GM12878 (cell line): ENCODE results near the gene TAMALIN. TPM values are rescaled to one million over a fixed set of nuclear protein-coding genes. Genes with fewer than 3 reads are reported as not detected.

Experiments used
- BHLHE40 ChIP-seq, 2 experiments: fragments of 450-650 bp in 1 of 2; IDR thresholded peaks; 2 replicates each; pipeline ENCODE4 v1.6.1; 2011 to 2017; ENCODE audit warnings: low read depth in 2 of 2, borderline replicate concordance in 1 of 2, improper control_type of control experiment in 1 of 2, low read length in 1 of 2, mild to moderate bottlenecking in 1 of 2
- CHD2 ChIP-seq: IDR thresholded peaks from 2 replicates; pipeline ENCODE4 v1.6.1; 2011; ENCODE audit warnings: low read depth, low read length, improper control_type of control experiment, borderline replicate concordance
- CREM ChIP-seq: IDR thresholded peaks from 2 replicates; pipeline ENCODE4 v1.6.1; 2014; ENCODE audit warnings: antibody characterized with exemption, low read depth
- DPF2 ChIP-seq: fragments of 450-650 bp; IDR thresholded peaks from 2 replicates; pipeline ENCODE4 v1.6.1; 2017; ENCODE audit warnings: mild to moderate bottlenecking
- EGR1 ChIP-seq, 2 experiments: IDR thresholded peaks; 1 replicate in 1 of 2; 2 replicates in 1 of 2; pipeline ENCODE4 v1.6.1; 2011 to 2012; ENCODE audit warnings: low read depth in 2 of 2, low read length in 2 of 2, borderline replicate concordance in 1 of 2, mild to moderate bottlenecking in 1 of 2, moderate library complexity in 1 of 2
- FOXK2 ChIP-seq: fragments of 450-650 bp; IDR thresholded peaks from 2 replicates; pipeline ENCODE4 v1.6.1; 2017; ENCODE audit warnings: mild to moderate bottlenecking, moderate library complexity
- FOXM1 ChIP-seq: IDR thresholded peaks from 2 replicates; pipeline ENCODE4 v1.6.1; 2012; ENCODE audit warnings: low read depth, mild to moderate bottlenecking, inconsistent platforms, low read length, moderate library complexity
- IKZF1 ChIP-seq: fragments of 450-650 bp; conservative IDR thresholded peaks from 2 replicates; pipeline ENCODE4 v1.6.1; 2017; ENCODE audit warnings: antibody characterized with exemption, mild to moderate bottlenecking
- IKZF2 ChIP-seq, 2 experiments: fragments of 450-650 bp; IDR thresholded peaks; 2 replicates each; pipeline ENCODE4 v1.6.1; 2017; ENCODE audit warnings: mild to moderate bottlenecking in 2 of 2, moderate library complexity in 2 of 2
- JUND ChIP-seq: IDR thresholded peaks from 2 replicates; pipeline ENCODE4 v1.6.1; 2012; ENCODE audit warnings: low read depth, mild to moderate bottlenecking, low read length, improper control_type of control experiment, moderate library complexity
- KLF5 ChIP-seq: fragments of 450-650 bp; IDR thresholded peaks from 2 replicates; pipeline ENCODE4 v1.6.1; 2014; ENCODE audit warnings: mild to moderate bottlenecking; ENCODE audit not compliant: partially characterized antibody
- MTA2 ChIP-seq: fragments of 450-650 bp; IDR thresholded peaks from 2 replicates; pipeline ENCODE4 v1.6.1; 2016; ENCODE audit warnings: low read depth, mild to moderate bottlenecking, moderate library complexity
- NR2F1 ChIP-seq: fragments of 450-650 bp; conservative IDR thresholded peaks from 2 replicates; pipeline ENCODE4 v1.6.1; 2017; ENCODE audit warnings: mild to moderate bottlenecking
- SIN3A ChIP-seq: IDR thresholded peaks from 2 replicates; pipeline ENCODE4 v1.6.1; 2012; ENCODE audit warnings: low read depth, low read length, improper control_type of control experiment
- SMAD5 ChIP-seq: IDR thresholded peaks from 2 replicates; pipeline ENCODE4 v1.6.1; 2016; ENCODE audit warnings: antibody characterized with exemption, low read depth
- SREBF2 ChIP-seq: IDR thresholded peaks from 2 replicates; pipeline ENCODE4 v1.6.1; 2012; ENCODE audit warnings: mild to moderate bottlenecking, low read length
- TBL1XR1 ChIP-seq: IDR thresholded peaks from 2 replicates; pipeline ENCODE4 v1.6.1; 2012; ENCODE audit warnings: low read depth, low read length, improper control_type of control experiment
- ZSCAN29 ChIP-seq: fragments of 450-650 bp; IDR thresholded peaks from 2 replicates; pipeline ENCODE4 v1.6.1; 2017; ENCODE audit warnings: mild to moderate bottlenecking, moderate library complexity
- polyA plus RNA-seq, 11 experiments: library from polyadenylated mRNA; depleted of rRNA in 4 of 11; unstranded in 6 of 11; stranded (reverse) in 5 of 11; fragments of >200 nt; fragmentation: Nextera tagmentation in 4 of 11; fragmentation: Illumina TruSeq in 1 of 11; extraction: Ambion mirVana in 4 of 11; extraction: Trizol in 1 of 11; gene quantifications; 1 replicate in 1 of 11; 2 replicates in 10 of 11; pipeline versions ENCODE4 v1.2.1 to v1.2.3, GENCODE V29; 2011 to 2016; ENCODE audit warnings: inconsistent platforms in 2 of 11, missing spikeins in 2 of 11, low read depth in 1 of 11
- total RNA-seq, 4 experiments: library from RNA; depleted of rRNA in 3 of 4; stranded (reverse); fragments of >200 nt in 3 of 4; fragmentation: Illumina TruSeq in 1 of 4; extraction: Trizol in 1 of 4; gene quantifications; 2 replicates each; pipeline versions ENCODE4 v1.2.1 to v1.2.3, GENCODE V29; 2013 to 2021
- TF ChIP-seq, protein P1 (sequence below): fragments of 450-650 bp; IDR thresholded peaks from 2 replicates; pipeline ENCODE4 v1.6.1; 2016; ENCODE audit warnings: mild to moderate bottlenecking
- TF ChIP-seq, protein P2 (sequence below): fragments of 450-650 bp; IDR thresholded peaks from 2 replicates; pipeline ENCODE4 v1.6.1; 2017; ENCODE audit warnings: mild to moderate bottlenecking, moderate library complexity
- TF ChIP-seq, protein P3 (sequence below): IDR thresholded peaks from 2 replicates; pipeline ENCODE4 v1.6.1; 2012; ENCODE audit warnings: low read depth, low read length, improper control_type of control experiment

Gene TAMALIN
- total and polyA plus RNA-seq, 10 of the 15 experiments (the other 5 are each of a cell fraction or from before 2014, with no cell fraction given), result 0.09 to 0.58 (median 0.19) TPM; not detected in 4

DNA sequence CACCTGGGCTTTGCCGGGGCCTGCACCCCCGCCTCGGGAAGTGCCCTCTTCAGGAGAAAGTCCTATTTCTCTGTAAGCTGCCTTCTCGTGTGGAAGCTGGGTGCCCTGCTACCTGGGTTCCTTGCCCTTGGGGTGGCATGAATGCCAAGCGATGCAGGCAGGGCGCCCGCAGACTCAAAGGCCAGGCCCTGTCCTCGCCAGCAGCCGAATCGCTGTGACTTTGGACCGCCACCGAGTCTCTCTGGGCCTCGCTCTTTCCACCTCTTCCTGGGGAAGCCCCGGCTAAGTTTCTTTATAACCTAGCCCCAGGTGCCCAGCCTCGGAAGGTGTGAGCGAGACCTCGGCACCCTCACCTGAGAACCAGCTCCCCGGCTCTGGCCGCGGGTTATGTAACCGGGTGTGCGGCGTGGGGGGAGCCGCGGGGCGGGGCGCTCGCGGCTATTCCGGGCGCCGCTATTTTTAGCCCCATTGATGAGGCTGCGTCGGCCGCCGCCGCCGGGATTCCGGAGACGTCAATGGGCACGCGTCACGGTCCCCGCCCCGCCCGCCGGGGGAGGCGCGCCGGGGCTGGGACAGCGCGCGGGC lies 29.9 kb downstream of the TAMALIN start (continued):
- TF ChIP-seq SIN3A, result 0 out of 2 replicates have a peak, but pooled peaks have one; percentile 44
- peak; percentile 83 for TF ChIP-seq CREM
- no peak for TF ChIP-seq FOXK2
- TF ChIP-seq BHLHE40 (IDR thresholded peaks at IDR 0.05; ENCODE audit: borderline replicate concordance in 1 of 2, low read depth in 2 of 2, low read length in 1 of 2), result peak; percentile 87 to 94
- no peak for TF ChIP-seq SREBF2
- no peak for TF ChIP-seq ZSCAN29
- peak; percentile 84 for TF ChIP-seq IKZF1
- TF ChIP-seq, protein P1, sequence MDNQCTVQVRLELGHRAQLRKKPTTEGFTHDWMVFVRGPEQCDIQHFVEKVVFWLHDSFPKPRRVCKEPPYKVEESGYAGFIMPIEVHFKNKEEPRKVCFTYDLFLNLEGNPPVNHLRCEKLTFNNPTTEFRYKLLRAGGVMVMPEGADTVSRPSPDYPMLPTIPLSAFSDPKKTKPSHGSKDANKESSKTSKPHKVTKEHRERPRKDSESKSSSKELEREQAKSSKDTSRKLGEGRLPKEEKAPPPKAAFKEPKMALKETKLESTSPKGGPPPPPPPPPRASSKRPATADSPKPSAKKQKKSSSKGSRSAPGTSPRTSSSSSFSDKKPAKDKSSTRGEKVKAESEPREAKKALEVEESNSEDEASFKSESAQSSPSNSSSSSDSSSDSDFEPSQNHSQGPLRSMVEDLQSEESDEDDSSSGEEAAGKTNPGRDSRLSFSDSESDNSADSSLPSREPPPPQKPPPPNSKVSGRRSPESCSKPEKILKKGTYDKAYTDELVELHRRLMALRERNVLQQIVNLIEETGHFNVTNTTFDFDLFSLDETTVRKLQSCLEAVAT, result 0 out of 2 replicates have a peak, but pooled peaks have one; percentile 53
- TF ChIP-seq TBL1XR1, result peak; percentile 64; the same call in 1 of the 2 replicates
- TF ChIP-seq SMAD5, result no peak
- peak; percentile 58 for TF ChIP-seq DPF2
- peak; percentile 45; the same call in 1 of the 2 replicates for TF ChIP-seq CHD2
- peak; percentile 52; the same call in 1 of the 2 replicates for TF ChIP-seq MTA2
- TF ChIP-seq, protein P2, sequence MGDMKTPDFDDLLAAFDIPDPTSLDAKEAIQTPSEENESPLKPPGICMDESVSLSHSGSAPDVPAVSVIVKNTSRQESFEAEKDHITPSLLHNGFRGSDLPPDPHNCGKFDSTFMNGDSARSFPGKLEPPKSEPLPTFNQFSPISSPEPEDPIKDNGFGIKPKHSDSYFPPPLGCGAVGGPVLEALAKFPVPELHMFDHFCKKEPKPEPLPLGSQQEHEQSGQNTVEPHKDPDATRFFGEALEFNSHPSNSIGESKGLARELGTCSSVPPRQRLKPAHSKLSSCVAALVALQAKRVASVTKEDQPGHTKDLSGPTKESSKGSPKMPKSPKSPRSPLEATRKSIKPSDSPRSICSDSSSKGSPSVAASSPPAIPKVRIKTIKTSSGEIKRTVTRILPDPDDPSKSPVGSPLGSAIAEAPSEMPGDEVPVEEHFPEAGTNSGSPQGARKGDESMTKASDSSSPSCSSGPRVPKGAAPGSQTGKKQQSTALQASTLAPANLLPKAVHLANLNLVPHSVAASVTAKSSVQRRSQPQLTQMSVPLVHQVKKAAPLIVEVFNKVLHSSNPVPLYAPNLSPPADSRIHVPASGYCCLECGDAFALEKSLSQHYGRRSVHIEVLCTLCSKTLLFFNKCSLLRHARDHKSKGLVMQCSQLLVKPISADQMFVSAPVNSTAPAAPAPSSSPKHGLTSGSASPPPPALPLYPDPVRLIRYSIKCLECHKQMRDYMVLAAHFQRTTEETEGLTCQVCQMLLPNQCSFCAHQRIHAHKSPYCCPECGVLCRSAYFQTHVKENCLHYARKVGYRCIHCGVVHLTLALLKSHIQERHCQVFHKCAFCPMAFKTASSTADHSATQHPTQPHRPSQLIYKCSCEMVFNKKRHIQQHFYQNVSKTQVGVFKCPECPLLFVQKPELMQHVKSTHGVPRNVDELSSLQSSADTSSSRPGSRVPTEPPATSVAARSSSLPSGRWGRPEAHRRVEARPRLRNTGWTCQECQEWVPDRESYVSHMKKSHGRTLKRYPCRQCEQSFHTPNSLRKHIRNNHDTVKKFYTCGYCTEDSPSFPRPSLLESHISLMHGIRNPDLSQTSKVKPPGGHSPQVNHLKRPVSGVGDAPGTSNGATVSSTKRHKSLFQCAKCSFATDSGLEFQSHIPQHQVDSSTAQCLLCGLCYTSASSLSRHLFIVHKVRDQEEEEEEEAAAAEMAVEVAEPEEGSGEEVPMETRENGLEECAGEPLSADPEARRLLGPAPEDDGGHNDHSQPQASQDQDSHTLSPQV, result 0 out of 2 replicates have a peak, but pooled peaks have one; percentile 48
- TF ChIP-seq NR2F1, result no peak
- TF ChIP-seq JUND, result peak; percentile 36; the same call in 1 of the 2 replicates
- TF ChIP-seq EGR1 (IDR thresholded peaks at IDR 0.05; ENCODE audit: borderline replicate concordance in 1 of 2, low read depth in 2 of 2, low read length in 2 of 2), result peak in 1 of 2 experiments; percentile 43; a peak in 1 of 3 replicates
- peak; percentile 51 to 56; a peak in 2 of 4 replicates for TF ChIP-seq IKZF2 (IDR thresholded peaks at IDR 0.05)
- TF ChIP-seq KLF5, result peak; percentile 60
- no peak for TF ChIP-seq FOXM1
- TF ChIP-seq, protein P3, sequence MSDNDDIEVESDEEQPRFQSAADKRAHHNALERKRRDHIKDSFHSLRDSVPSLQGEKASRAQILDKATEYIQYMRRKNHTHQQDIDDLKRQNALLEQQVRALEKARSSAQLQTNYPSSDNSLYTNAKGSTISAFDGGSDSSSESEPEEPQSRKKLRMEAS, result peak; percentile 22; the same call in 1 of the 2 replicates
